Measurements from ENCODE around the gene MAMDC2. TPM values are rescaled to one million over a fixed set of nuclear protein-coding genes. Genes with fewer than 3 reads are reported as not detected.

The MAMDC2 gene
- total RNA-seq, 1 experiment from 2014 or later: not detected

- no peaks in the 10 kb centered on the region for H3K9me3 ChIP-seq (replicated peaks)
- no peaks in the 10 kb centered on the region for H3K36me3 ChIP-seq
- DNase-seq (ENCODE audit: low read depth in 1 of 2, low spot score in 2 of 2): no peak
- no peak overlapping the region for H3K27ac ChIP-seq
- H3K4me1 ChIP-seq (replicated peaks): peaks cover 7% of the 10 kb centered on the region
- no peak overlapping the region for H3K4me3 ChIP-seq
- no peaks in the 10 kb centered on the region for H3K27me3 ChIP-seq (replicated peaks)
Observed at GRCh38 chr9:70045452-70045851, 1.8 kb downstream of the MAMDC2 start.

DNA sequence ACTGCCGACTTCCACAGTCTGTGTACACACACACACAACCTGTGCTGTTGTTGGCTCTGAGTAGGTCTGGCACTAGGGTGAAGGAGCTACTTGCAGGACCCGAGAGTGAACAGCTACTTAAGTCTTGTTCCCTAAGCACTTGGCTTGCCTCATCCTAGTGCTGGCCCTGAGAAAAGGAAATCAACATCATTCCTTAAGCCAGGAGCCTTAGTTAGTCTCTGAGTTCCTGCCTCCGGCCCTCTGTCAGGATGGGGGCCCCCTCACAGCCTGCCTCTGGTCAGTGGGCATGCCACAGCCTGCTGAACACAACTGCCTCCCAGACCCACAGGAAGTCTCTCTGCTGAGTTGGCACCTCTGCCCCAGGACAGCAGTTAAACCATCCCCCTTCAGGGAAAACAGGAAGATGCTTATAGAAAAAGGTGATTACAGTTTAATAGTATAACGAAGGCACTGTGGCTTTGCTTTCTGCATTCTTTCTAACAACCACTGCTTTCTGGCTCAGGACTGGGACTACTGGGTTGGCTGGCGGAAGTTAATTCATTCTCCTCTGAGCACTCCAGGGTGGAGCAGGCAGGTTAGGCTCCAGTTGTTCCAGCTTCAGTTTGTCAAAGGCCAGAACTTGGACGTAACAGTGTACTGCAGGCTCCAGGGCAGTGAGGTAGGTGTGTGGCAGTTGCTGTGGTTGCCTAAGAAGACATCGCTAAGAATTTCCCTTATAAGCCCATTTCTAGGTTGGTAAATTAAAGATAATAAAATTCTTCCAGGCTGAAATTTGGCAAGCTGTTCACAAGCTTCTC, 2.8 kb downstream of the MAMDC2 start:
- Histone ChIP-seq H3K27me3 (replicated peaks) (no peaks in the 10 kb centered on the region), H3K9me3 (replicated peaks) (no peaks in the 10 kb centered on the region), H3K4me1 (replicated peaks) (peaks cover 7% of the 10 kb centered on the region), H3K36me3 (no peaks in the 10 kb centered on the region), H3K4me3 (no peak overlapping the region), H3K27ac (no peak overlapping the region)
- peak in 1 of 2 experiments; percentile 13 for DNase-seq (ENCODE audit: low read depth in 1 of 2, low spot score in 2 of 2)

DNA sequence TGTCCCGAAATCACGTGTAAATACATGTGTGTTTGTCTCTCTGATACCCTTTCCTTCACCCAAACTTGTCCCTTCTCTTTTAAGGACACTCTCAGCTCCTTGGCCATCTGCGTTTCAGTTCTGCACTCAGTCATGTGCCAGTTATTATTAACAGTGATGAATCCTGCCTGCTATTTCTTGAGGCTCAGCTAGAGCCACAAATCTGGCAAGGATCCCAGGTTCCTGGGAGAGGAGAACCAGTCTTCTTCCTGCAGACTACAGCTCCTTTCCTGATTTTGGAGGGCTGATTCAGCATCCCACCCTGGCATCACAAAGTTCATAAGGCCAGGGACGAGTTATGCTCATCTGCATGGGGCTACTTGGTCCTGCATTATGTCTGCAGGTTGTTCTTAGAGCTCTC, 5.6 kb downstream of the MAMDC2 start:
- Histone ChIP-seq H3K4me1 (replicated peaks) (peaks cover 7% of the 10 kb centered on the region), H3K36me3 (no peaks in the 10 kb centered on the region), H3K4me3 (no peak overlapping the region), H3K9me3 (replicated peaks) (no peaks in the 10 kb centered on the region), H3K27ac (no peak overlapping the region), H3K27me3 (replicated peaks) (no peaks in the 10 kb centered on the region)
- DNase-seq (ENCODE audit: low read depth in 1 of 2, low spot score in 2 of 2): no peak

DNA sequence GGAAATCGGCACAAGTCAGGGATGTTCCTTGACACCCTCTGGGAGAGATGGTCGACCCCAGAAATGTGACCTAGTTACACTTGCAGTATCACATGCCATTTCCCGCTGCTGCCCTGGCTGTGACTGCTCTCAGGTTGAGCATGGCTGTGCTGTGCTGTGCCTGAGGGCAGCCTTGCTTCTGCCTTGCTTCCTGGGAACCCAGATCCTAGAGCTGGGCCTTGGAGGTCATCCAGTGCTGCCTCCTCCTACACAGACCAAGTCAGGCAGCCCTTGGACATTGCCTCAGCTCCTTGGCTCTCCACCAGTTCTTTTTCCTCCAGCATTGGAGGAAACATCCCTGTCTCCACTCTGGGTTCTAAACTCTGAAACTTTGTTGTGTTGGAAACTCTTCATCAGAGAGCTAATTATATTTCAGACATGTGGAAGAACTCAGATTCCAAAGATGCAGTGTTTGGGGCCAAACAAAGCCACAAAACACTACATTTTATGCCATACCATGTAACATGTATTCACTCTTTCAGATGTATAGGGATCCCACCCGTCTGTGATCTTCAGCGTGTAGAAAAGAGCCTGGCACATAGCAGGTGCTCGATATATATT, 6.1 kb downstream of the MAMDC2 start:
- Histone ChIP-seq H3K9me3 (replicated peaks) (no peaks in the 10 kb centered on the region), H3K27me3 (replicated peaks) (no peaks in the 10 kb centered on the region), H3K4me1 (replicated peaks) (peaks cover 7% of the 10 kb centered on the region), H3K4me3 (no peak overlapping the region), H3K27ac (no peak overlapping the region), H3K36me3 (no peaks in the 10 kb centered on the region)
- DNase-seq (ENCODE audit: low read depth in 1 of 2, low spot score in 2 of 2): no peak

DNA sequence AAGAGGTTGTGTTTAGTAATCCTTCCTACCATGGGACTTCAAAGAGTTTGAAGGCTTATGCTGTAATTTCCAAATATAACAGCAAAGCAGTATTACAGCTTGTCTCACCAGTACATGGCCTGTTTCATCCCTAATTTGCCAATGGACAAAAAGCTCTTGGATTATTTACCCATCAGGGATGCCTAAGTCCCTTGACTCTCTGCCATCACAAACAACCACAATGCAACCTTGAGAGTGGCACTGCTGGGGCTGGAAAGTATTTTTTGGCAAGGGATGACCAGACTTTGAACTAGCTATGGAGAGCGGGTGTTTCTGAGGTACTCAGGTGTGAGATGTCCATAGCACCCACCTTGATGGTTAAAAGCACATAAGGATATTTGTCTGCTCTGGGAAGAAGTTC, 9.1 kb downstream of the MAMDC2 start:
- Histone ChIP-seq H3K4me3 (no peak overlapping the region), H3K9me3 (replicated peaks) (no peaks in the 10 kb centered on the region), H3K36me3 (no peaks in the 10 kb centered on the region), H3K27me3 (replicated peaks) (no peaks in the 10 kb centered on the region), H3K27ac (no peak overlapping the region), H3K4me1 (replicated peaks) (no peaks in the 10 kb centered on the region)
- DNase-seq (ENCODE audit: low read depth in 1 of 2, low spot score in 2 of 2): no peak

DNA sequence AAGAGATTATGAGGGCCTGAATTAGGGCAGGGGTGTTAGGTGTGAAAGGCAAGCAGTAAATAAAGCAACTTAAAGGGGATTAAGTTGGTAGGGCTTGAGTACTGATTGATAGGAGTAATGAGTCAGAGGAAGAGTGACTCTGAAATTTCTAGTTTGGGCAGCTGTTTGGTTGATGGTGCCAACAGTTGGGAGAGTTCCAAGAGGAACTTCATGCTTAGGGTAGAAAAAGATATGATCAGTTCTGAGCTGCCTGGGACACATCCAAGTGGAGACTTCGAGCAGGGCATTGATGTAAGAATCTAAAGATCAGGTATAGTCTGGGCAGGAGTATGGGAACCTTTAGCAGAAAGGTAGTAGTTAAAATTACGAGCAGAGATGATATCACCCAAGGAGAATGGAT, 10.2 kb downstream of the MAMDC2 start:
- H3K36me3 ChIP-seq: no peaks in the 10 kb centered on the region
- no peak for DNase-seq (ENCODE audit: low read depth in 1 of 2, low spot score in 2 of 2)
- H3K4me3 ChIP-seq: no peak overlapping the region
- no peak overlapping the region for H3K27ac ChIP-seq
- no peaks in the 10 kb centered on the region for H3K9me3 ChIP-seq (replicated peaks)
- no peaks in the 10 kb centered on the region for H3K27me3 ChIP-seq (replicated peaks)
- H3K4me1 ChIP-seq (replicated peaks): no peaks in the 10 kb centered on the region

DNA sequence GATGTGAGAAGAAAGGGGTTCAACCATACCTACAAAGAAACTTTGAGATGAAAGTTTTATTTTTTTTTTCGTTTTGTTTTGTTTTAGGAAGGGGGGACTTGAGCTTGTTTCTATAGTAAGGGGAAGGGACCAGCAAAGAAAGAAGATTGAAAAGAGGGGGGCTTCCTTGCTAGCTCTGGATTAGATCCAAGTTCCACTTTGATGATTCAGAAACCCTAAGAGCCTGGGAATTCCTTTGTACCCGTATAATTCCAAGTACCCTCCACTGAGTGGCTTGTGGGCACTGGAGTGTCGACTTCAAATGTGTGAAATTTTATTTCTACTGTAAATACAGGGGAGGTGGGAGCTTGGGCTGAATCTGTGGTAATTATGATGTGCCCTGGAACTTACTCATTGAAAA, 10.9 kb downstream of the MAMDC2 start:
- Histone ChIP-seq H3K27ac (no peak overlapping the region), H3K9me3 (replicated peaks) (no peaks in the 10 kb centered on the region), H3K27me3 (replicated peaks) (no peaks in the 10 kb centered on the region), H3K4me3 (no peak overlapping the region), H3K4me1 (replicated peaks) (no peaks in the 10 kb centered on the region), H3K36me3 (no peaks in the 10 kb centered on the region)
- no peak for DNase-seq (ENCODE audit: low read depth in 1 of 2, low spot score in 2 of 2)

DNA sequence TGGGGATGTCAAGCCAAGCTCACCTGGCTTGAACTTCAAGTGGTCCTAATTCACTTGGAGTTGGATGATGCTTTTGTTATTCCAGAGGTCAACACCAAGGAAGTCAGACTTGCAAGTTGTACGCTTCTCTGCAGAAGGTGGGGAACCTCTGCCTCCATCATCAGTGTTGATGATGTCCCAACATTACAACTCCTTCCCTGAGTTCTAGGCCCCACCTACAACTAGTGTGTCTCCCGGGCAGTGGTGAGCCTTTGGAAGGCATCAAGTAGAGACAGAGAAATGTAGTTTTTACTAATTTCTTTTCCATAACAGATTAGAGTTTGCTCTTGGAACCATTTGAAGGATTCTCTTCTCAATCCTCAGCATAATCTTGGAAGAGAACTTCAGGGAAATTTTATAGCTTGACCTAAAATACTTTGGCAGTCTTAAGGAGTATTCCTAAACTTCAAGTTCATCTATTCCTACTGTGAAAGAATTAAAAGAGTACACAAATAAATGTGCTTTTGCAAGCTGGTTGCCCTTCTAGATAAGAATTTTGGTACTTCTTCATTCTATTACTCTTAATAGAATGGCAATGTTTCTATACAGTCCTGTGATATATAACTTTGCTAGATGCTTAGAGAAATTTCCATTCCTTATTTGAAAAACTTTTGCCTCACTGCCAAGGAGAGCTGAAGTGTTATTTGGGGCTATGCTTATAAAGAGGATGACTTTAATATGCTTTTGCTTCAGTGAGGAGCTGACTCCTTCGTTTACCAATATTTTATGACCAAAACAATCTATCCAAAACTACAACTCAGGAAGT, 12.0 kb downstream of the MAMDC2 start:
- Histone ChIP-seq H3K4me3 (no peak overlapping the region), H3K27ac (no peak overlapping the region)
- DNase-seq (ENCODE audit: low read depth in 1 of 2, low spot score in 2 of 2): no peak

GRCh38 chr9:70056211-70056944, 12.7 kb downstream of the MAMDC2 start:
- no peaks in the 10 kb centered on the region for H3K9me3 ChIP-seq (replicated peaks)
- H3K27ac ChIP-seq: no peak overlapping the region
- H3K4me3 ChIP-seq: no peak overlapping the region
- no peak for DNase-seq (ENCODE audit: low read depth in 1 of 2, low spot score in 2 of 2)
- H3K27me3 ChIP-seq (replicated peaks): no peaks in the 10 kb centered on the region
- H3K36me3 ChIP-seq: no peaks in the 10 kb centered on the region
- H3K4me1 ChIP-seq (replicated peaks): no peaks in the 10 kb centered on the region

More for the DNA sequence above, 12.0 kb downstream of the MAMDC2 start:
- no peaks in the 10 kb centered on the region for H3K27me3 ChIP-seq (replicated peaks)
- no peaks in the 10 kb centered on the region for H3K4me1 ChIP-seq (replicated peaks)
- H3K9me3 ChIP-seq (replicated peaks): no peaks in the 10 kb centered on the region
- H3K36me3 ChIP-seq: no peaks in the 10 kb centered on the region

GRCh38 chr9:70058569-70059116, 15.0 kb downstream of the MAMDC2 start:
- Histone ChIP-seq H3K4me1 (replicated peaks) (no peaks in the 10 kb centered on the region), H3K27ac (no peak overlapping the region), H3K9me3 (replicated peaks) (no peaks in the 10 kb centered on the region), H3K27me3 (replicated peaks) (no peaks in the 10 kb centered on the region), H3K4me3 (no peak overlapping the region), H3K36me3 (no peaks in the 10 kb centered on the region)
- no peak for DNase-seq (ENCODE audit: low read depth in 1 of 2, low spot score in 2 of 2)

GRCh38 chr9:70060148-70060882, 16.7 kb downstream of the MAMDC2 start:
- Histone ChIP-seq H3K27me3 (replicated peaks) (no peaks in the 10 kb centered on the region), H3K36me3 (no peaks in the 10 kb centered on the region), H3K27ac (no peak overlapping the region), H3K4me3 (no peak overlapping the region), H3K4me1 (replicated peaks) (no peaks in the 10 kb centered on the region), H3K9me3 (replicated peaks) (no peaks in the 10 kb centered on the region)
- no peak for DNase-seq (ENCODE audit: low read depth in 1 of 2, low spot score in 2 of 2)

- Histone ChIP-seq H3K27me3 (replicated peaks) (no peaks in the 10 kb centered on the region), H3K4me3 (no peak overlapping the region), H3K36me3 (no peaks in the 10 kb centered on the region), H3K27ac (no peak overlapping the region), H3K9me3 (replicated peaks) (no peaks in the 10 kb centered on the region), H3K4me1 (replicated peaks) (no peaks in the 10 kb centered on the region)
- no peak for DNase-seq (ENCODE audit: low read depth in 1 of 2, low spot score in 2 of 2)
Observed at GRCh38 chr9:70060883-70061507, 17.3 kb downstream of the MAMDC2 start.

All from SJSA1 (cell line).